Purkinje cell (primary cell): Measurements from ENCODE around the gene PIF1. TPM values are rescaled to one million over a fixed set of nuclear protein-coding genes. Genes with fewer than 3 reads are reported as not detected.

Source experiments
- polyA plus RNA-seq: library from polyadenylated mRNA; unstranded; fragments of >200 nt; fragmentation: Nextera tagmentation; gene quantifications from 2 replicates; pipeline ENCODE4 v1.2.1, GENCODE V29; 2014

PIF1 gene, protein sequence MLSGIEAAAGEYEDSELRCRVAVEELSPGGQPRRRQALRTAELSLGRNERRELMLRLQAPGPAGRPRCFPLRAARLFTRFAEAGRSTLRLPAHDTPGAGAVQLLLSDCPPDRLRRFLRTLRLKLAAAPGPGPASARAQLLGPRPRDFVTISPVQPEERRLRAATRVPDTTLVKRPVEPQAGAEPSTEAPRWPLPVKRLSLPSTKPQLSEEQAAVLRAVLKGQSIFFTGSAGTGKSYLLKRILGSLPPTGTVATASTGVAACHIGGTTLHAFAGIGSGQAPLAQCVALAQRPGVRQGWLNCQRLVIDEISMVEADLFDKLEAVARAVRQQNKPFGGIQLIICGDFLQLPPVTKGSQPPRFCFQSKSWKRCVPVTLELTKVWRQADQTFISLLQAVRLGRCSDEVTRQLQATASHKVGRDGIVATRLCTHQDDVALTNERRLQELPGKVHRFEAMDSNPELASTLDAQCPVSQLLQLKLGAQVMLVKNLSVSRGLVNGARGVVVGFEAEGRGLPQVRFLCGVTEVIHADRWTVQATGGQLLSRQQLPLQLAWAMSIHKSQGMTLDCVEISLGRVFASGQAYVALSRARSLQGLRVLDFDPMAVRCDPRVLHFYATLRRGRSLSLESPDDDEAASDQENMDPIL
- polyA plus RNA-seq: not detected in 2 replicates

DNA sequence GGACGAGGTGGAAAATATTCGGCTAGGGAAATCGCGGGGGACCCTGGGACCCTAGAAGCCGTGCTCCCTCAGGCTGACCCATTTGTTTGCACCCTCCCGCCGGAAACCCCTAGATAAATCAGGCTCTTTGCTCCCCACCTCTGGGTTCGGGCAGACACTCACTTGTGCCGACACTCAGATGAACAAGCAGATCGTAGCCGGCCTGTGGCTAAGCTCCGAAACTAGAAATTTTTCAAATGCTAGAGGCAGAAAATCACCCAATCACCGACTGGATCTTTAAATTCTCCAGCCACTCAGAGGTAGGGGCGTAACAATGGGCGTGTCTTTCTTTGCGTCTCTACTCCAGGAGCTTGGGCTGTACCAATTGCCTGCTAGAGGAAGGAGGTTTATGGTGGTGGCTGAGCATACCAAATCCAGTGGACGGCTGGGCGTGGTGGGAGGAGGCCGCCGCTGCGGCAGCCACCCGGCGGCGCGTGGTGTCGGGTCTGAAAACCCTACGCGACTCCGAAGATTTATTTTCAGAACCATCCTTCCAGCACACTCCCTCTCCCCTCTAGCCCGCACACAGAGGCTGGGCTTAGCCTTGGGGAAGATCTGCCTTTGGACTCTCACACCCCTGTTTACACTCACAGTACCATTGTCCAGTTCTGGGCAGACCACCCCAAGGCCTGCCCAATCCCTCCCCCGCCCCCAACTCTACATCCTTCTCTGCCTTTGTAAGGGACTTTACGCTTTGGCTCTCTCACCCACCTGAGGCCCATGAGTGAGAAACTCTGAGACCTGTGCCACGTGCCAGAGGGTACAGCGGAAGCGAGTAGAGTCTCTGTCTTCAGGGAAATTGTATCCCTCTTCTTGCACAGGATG is at the start of gene PIF1:
PIF1 (minus strand) TSS at position 217 of the 864 bp plus-strand sequence. CDS start 1,312 bp downstream, outside the sequence.

DNA sequence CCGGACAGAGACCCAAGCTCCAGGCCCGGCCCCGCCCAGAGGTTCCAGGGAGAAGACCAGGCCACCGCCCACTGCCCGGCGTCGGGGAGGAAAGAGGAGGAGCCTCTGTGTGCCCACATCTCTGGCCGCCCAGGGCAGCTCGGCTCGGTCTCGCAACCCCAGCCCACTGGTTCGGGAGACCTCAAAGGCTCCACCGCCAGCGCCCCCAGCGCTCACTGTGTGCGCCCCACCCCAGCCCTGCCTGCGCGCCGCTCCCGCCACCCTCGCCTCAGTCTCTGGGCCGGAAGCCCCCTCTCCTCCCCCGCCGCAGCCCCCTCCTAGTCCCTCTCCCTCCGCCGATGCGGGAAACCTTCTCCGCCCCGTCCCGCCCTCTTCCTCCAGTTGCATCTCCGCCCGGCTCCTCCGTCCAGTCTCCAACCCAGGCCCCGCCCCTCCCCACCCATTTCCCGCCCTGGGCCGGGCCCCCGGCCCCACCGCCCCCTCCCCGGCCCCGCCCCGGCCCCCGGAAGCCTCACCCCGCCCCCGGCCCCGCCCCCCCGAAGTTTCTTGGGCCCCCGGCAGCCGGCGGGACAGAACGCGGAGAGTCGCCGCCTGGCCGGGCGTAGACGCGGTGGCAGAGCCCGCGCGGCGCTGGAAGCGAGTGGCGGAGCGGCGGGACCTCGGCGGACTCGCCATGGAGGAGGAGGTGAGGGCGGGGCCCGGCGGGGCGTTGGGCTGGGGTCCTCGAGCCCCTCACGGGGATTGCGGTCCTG is 16.1 kb upstream of the PIF1 start, which contains the start of gene PLEKHO2:
PLEKHO2 (plus strand) TSS at position 572 of the 752 bp plus-strand sequence; CDS start at position 674, 102 bp downstream.

DNA sequence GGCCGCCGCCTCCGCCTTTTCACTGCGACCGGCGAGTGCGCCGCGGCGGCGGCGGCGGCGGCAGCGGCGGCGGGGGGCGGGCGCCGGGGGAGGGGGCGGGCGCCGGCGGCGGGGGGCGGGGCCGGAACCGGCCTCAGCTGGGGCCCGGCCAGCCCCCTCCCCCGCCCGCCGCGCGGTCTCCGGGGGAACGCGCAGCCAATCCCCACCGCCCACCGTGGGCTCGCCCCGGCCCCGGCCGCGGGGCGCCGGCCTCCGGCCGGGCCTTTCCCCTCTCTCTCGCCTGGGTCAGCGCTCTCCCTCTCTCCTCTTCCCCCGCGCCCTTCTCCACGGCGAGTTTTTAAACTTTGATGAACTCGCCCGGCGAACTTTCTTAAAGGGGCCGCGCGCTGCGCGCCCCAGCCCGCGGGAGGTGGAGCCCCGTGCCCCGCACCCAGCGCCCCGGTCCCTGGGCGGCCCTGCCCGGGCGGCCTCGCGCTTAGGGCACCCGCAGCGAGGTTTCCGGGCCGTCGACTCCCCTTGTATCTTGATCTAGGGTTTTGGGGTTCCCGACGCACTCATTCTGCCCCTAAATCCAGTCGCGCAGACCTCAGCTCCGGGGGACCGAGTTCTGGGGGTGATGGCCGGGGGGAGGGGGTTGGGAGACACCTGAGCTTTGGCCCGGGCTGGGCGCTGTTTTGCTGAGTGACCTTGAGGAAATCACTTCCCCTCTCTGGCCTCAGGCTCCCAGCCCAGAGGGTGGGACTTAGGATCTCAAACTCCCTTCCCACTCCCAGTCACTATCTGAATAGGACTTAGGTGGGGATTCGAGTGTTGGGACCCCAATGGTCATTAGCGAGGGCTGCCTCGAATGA is 49.7 kb downstream of the PIF1 start, which contains the start of gene RBPMS2:
RBPMS2 (minus strand) TSS at position 39 of the 851 bp plus-strand sequence. CDS start 270 bp downstream, outside the sequence.

Other genes starting within 250 kb of the PIF1 start
- gene RBPMS2, start 50.1 kb downstream of the PIF1 start, polyA plus RNA-seq: 0.19 and 0.59 TPM in 2 replicates
- 0.57 and 0.93 TPM in 2 replicates for gene PLEKHO2, start 16.3 kb upstream of the PIF1 start, polyA plus RNA-seq
- 6.2 and 13.6 TPM in 2 replicates for gene ANKDD1A, start 86.3 kb upstream of the PIF1 start, polyA plus RNA-seq
- 90.9 and 93.8 TPM in 2 replicates for gene SPG21, start 164.3 kb upstream of the PIF1 start, polyA plus RNA-seq
- 7.0 and 8.0 TPM in 2 replicates for gene MTFMT, start 204.0 kb upstream of the PIF1 start, polyA plus RNA-seq
- not detected in 2 replicates for gene SLC51B, start 219.7 kb upstream of the PIF1 start, polyA plus RNA-seq
- gene RASL12, start 242.3 kb upstream of the PIF1 start, polyA plus RNA-seq: not detected in 2 replicates